Neural progenitor cell (in vitro differentiated cells): Measurements from ENCODE around the gene ZPBP2.

ENCODE experiments used
- EZH2 ChIP-seq: fragments of 200-600 bp; sonication (generic); IDR thresholded peaks from 2 replicates; pipeline ENCODE4 v1.6.1; 2017; ENCODE audit warnings: antibody characterized with exemption, mild to moderate bottlenecking, moderate library complexity
- EZH2phosphoT487 ChIP-seq: fragments of 200-600 bp; sonication (generic); IDR thresholded peaks from 2 replicates; pipeline ENCODE4 v1.6.1; 2017; ENCODE audit warnings: antibody characterized with exemption
- TF ChIP-seq, protein P1 (sequence below): fragments of 200-600 bp; sonication (generic); IDR thresholded peaks from 2 replicates; pipeline ENCODE4 v1.5.1; 2017; ENCODE audit warnings: antibody characterized with exemption, mild to moderate bottlenecking

DNA sequence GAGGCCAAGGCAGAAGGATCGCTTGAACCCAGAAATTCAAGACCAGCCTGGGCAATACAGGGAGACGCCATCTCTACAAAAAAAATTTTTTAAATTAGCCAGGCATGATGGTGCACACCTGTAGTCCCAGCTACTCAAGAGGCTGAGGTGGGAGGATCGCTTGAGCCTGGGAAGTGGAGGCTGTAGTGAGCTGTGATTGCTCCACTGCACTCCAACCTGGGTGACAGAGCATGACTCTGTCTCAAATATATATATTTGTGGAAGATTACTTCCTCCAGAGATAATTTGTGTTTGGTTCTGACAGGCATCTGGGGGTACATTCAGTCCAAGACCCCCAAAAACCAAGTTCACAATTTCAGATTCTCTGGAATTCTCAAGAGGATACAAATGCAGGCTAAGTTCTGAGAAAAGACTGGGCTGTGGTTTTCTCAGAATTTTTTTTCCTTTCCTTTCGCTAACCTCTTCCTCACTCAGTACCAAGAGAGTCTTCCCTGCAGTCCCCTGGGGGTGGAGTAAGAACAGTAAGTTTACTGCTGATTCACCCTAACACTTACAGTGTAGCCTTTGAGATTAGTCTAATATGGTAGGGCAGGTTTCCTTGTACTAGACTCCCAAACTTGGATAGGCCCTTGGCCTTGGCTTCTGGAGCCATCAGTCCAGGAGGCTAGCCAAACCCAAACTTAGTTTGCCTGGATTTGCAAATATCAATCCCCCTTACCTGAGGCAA, 35.3 kb downstream of the ZPBP2 start:
- TF ChIP-seq, protein P1, sequence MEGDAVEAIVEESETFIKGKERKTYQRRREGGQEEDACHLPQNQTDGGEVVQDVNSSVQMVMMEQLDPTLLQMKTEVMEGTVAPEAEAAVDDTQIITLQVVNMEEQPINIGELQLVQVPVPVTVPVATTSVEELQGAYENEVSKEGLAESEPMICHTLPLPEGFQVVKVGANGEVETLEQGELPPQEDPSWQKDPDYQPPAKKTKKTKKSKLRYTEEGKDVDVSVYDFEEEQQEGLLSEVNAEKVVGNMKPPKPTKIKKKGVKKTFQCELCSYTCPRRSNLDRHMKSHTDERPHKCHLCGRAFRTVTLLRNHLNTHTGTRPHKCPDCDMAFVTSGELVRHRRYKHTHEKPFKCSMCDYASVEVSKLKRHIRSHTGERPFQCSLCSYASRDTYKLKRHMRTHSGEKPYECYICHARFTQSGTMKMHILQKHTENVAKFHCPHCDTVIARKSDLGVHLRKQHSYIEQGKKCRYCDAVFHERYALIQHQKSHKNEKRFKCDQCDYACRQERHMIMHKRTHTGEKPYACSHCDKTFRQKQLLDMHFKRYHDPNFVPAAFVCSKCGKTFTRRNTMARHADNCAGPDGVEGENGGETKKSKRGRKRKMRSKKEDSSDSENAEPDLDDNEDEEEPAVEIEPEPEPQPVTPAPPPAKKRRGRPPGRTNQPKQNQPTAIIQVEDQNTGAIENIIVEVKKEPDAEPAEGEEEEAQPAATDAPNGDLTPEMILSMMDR = no peak
- TF ChIP-seq EZH2 (no peak), EZH2phosphoT487 (no peak)
